ENCODE data around the gene COL27A1. TPM values are rescaled to one million over a fixed set of nuclear protein-coding genes. Genes with fewer than 3 reads are reported as not detected.

Gene COL27A1
- total RNA-seq, 1 donor from 2014 or later, result 61.4 TPM

DNA sequence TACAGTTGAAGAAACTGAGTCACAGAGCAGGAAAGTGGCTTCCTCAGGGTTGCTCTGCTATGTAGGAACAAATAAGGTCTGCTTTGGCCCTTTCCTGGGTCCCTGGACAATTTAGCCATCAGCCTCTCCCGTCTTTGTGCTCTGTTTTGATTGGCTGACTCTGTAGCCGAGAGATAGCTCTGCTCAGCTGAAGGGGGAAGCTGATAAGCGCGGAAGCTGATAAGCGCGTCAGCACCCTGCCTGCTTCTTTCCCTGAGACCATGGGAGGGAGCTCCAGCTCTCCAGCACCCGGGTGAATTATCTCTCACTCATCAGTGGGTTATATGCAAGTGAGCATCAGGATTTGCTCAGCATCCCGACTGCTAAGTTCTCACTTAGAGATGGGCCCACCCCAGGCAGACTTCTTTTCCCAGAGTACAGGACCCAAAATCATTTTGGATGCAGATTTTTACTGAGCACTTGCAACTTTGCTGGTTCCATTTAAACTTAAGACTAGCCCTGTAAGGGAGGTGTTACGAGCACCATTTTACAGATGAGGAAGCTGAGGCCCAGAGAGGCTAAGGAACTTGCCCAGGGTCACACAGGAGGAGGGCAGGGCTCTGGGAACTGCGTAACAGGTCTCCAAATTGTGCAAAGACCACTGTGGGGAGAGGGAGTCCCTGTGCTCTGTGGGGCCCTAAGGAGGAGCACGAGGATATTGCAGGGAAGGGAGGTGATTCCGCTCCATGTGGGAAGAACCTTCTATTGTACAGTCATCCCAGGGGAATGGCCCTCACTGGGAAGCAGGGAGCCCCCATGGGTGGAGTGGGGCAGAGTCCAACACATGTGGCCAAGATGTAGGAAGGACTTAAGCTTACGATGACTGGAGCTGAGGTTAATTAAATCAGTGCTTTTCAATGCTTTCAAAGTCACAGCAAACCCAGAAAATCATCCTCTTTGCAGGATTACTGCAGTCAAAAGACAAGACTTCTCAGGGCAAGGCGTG is 83.8 kb downstream of the COL27A1 start:
- DNase-seq (ENCODE audit: low spot score), result no peak
- peaks cover 18% of the 10 kb centered on the region for H3K36me3 Mint-ChIP-seq (ENCODE audit: low read depth, unreplicated experiment)
- H3K4me3 Mint-ChIP-seq (ENCODE audit: unreplicated experiment), result no peak overlapping the region
- no peaks in the 10 kb centered on the region for H3K9me3 Mint-ChIP-seq (ENCODE audit: unreplicated experiment)
- H3K27ac Mint-ChIP-seq (ENCODE audit: unreplicated experiment), result no peak overlapping the region
- no peak for TF ChIP-seq CTCF (IDR thresholded peaks at IDR 0.05; ENCODE audit: unreplicated experiment)
- no peaks in the 10 kb centered on the region for H3K27me3 Mint-ChIP-seq (ENCODE audit: unreplicated experiment)
- peaks cover 10% of the 10 kb centered on the region for H3K4me1 Mint-ChIP-seq (ENCODE audit: unreplicated experiment)

DNA sequence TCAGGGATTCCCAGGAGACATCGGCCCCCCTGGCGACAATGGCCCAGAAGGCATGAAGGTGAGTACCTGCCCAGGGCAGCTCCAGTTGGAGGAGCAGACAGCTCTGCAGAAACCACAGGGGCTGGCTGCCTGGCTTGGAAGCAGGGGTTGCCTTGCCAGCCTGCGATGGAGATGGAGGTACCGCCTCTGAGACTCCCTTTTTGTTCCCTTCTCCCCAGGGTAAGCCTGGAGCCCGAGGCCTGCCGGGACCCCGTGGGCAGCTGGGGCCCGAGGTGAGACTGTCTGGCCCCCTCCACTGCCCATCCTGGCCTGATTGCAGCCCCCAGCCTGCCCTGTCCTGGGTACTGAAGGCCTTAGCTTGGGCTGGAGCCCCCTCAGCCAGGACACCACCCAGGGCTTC is 84.9 kb downstream of the COL27A1 start:
- DNase-seq (ENCODE audit: low spot score), result no peak
- TF ChIP-seq CTCF (IDR thresholded peaks at IDR 0.05; ENCODE audit: unreplicated experiment), result no peak
- Mint-ChIP-seq H3K4me3 (ENCODE audit: unreplicated experiment) (no peak overlapping the region), H3K27me3 (ENCODE audit: unreplicated experiment) (no peaks in the 10 kb centered on the region), H3K27ac (ENCODE audit: unreplicated experiment) (no peak overlapping the region), H3K36me3 (ENCODE audit: low read depth, unreplicated experiment) (peaks cover 18% of the 10 kb centered on the region), H3K9me3 (ENCODE audit: unreplicated experiment) (no peaks in the 10 kb centered on the region), H3K4me1 (ENCODE audit: unreplicated experiment) (peaks cover 6% of the 10 kb centered on the region)

- Mint-ChIP-seq H3K36me3 (ENCODE audit: low read depth, unreplicated experiment) (peaks cover 19% of the 10 kb centered on the region), H3K4me3 (ENCODE audit: unreplicated experiment) (no peak overlapping the region), H3K27ac (ENCODE audit: unreplicated experiment) (no peak overlapping the region), H3K9me3 (ENCODE audit: unreplicated experiment) (no peaks in the 10 kb centered on the region), H3K4me1 (ENCODE audit: unreplicated experiment) (peaks cover 6% of the 10 kb centered on the region), H3K27me3 (ENCODE audit: unreplicated experiment) (no peaks in the 10 kb centered on the region)
- no peak for TF ChIP-seq CTCF (IDR thresholded peaks at IDR 0.05; ENCODE audit: unreplicated experiment)
- DNase-seq (ENCODE audit: low spot score), result no peak
Measured at GRCh38 chr9:114240647-114241558, 85.6 kb downstream of the COL27A1 start.

DNA sequence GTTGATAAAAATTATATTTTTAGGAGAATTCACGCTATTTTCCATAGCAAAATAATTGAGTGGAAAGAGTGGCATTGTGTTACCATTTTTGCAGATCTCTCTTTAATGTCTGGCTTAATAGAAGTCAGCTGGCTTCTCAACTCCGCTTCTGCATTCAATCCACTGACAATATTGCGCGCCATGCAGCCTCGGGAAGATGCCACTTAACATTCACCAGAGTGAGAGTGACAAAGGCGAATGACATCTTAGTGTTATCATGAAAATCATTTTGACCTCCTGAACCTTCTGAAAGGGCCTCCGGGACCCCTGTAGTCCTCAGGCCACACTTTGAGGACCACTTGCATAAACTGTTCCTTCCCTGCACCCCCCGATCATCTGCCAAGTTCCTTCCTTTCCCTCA is 87.5 kb downstream of the COL27A1 start:
- no peaks in the 10 kb centered on the region for H3K9me3 Mint-ChIP-seq (ENCODE audit: unreplicated experiment)
- H3K36me3 Mint-ChIP-seq (ENCODE audit: low read depth, unreplicated experiment), result peaks cover 23% of the 10 kb centered on the region
- H3K4me1 Mint-ChIP-seq (ENCODE audit: unreplicated experiment), result no peaks in the 10 kb centered on the region
- H3K27me3 Mint-ChIP-seq (ENCODE audit: unreplicated experiment), result no peaks in the 10 kb centered on the region
- H3K4me3 Mint-ChIP-seq (ENCODE audit: unreplicated experiment), result no peak overlapping the region
- no peak for TF ChIP-seq CTCF (IDR thresholded peaks at IDR 0.05; ENCODE audit: unreplicated experiment)
- H3K27ac Mint-ChIP-seq (ENCODE audit: unreplicated experiment), result no peak overlapping the region
- no peak for DNase-seq (ENCODE audit: low spot score)

All from endothelial cell (in vitro differentiated cells).